HCT116 (cell line): ENCODE measurements around the gene CSRP3. TPM values are rescaled to one million over a fixed set of nuclear protein-coding genes. Genes with fewer than 3 reads are reported as not detected.

Experiments
- ATAC-seq: fragments of 200-7000 bp; cut with Tn5 transposase; 2 replicates; pipeline ENCODE4 v1.9.1; 2020; ENCODE audit warnings: mild to moderate bottlenecking, moderate library complexity
- BruUV-seq: library from RNA; stranded (reverse); fragments of 400-500 nt; replicated peaks from 2 replicates; lab custom pipeline; 2021; lab: Mats Ljungman, UMichigan
- CTCF ChIA-PET: fragments of 300-600 bp; sonication (Branson Sonifier 250); formaldehyde crosslinking; loops from one replicate; lab custom pipeline; 2021; ENCODE audit warnings: antibody characterized with exemption; lab: Charles Lee
- POLR2A ChIA-PET: fragments of 300-600, 350-600 bp; sonication (Branson Sonifier 250); formaldehyde crosslinking; loops from one replicate; lab custom pipeline; 2021; ENCODE audit warnings: antibody characterized with exemption; lab: Charles Lee
- RAD21 ChIA-PET, 2 experiments: fragments of 300-600 bp; sonication (Branson Sonifier 250); formaldehyde crosslinking; loops; one replicate each; lab custom pipeline; 2023; ENCODE audit warnings: low total read pairs in 2 of 2; ENCODE audit not compliant: uncharacterized antibody in 2 of 2, unreplicated experiment in 2 of 2, low non-redundant PET in 1 of 2; lab: Charles Lee
- DNase-seq: peaks from one replicate; pipeline ENCODE4 v3.0.0-alpha.2; 2010; ENCODE audit warnings: low read depth, low spot score
- H2AFZ ChIP-seq: fragments of 200-600 bp; shearing (Covaris generic), sonication (generic); 2 replicates; pipeline ENCODE4 v1.6.1; 2017; ENCODE audit warnings: low read depth, mixed run types, mixed read lengths, antibody characterized with exemption, low read length; ENCODE audit not compliant: poor library complexity, severe bottlenecking
- H3K27ac ChIP-seq: 2 replicates; pipeline ENCODE4 v1.5.1; 2012; ENCODE audit warnings: low read depth, low read length
- H3K27me3 ChIP-seq: fragments of 200-600 bp; sonication (generic); 2 replicates; pipeline ENCODE4 v1.6.1; 2016; ENCODE audit warnings: mixed run types, low read length, mixed read lengths; ENCODE audit not compliant: insufficient read depth
- H3K36me3 ChIP-seq, 2 experiments: fragments of 200-500 bp in 1 of 2; fragments of 200-600 bp in 1 of 2; sonication (Bioruptor generic) in 1 of 2; sonication (generic) in 1 of 2; 2 replicates each; pipeline versions ENCODE4 v1.5.1 to v1.6.1; 2014 to 2016; ENCODE audit warnings: low read length in 2 of 2, inconsistent platforms in 1 of 2, mixed read lengths in 1 of 2, mixed run types in 1 of 2; ENCODE audit not compliant: insufficient read depth in 2 of 2, control insufficient read depth in 1 of 2
- H3K4me1 ChIP-seq, 2 experiments: fragments of 200-600 bp in 1 of 2; sonication (generic) in 1 of 2; 2 replicates each; pipeline versions ENCODE4 v1.5.1 to v1.6.1; 2012 to 2017; ENCODE audit warnings: low read length in 2 of 2, inconsistent platforms in 1 of 2, mild to moderate bottlenecking in 1 of 2, mixed read lengths in 1 of 2, mixed run types in 1 of 2, moderate library complexity in 1 of 2; ENCODE audit not compliant: insufficient read depth in 2 of 2, control insufficient read depth in 1 of 2
- H3K4me2 ChIP-seq: fragments of 200-600 bp; sonication (generic); 2 replicates; pipeline ENCODE4 v1.6.1; 2017; ENCODE audit warnings: mixed run types, low read length, mixed read lengths
- H3K4me3 ChIP-seq, 2 experiments: fragments of 200-600 bp in 1 of 2; sonication (generic) in 1 of 2; replicated peaks in 1 of 2; 2 replicates each; pipeline ENCODE4 v1.5.1; 2011 to 2016; ENCODE audit warnings: low read length in 2 of 2, control low read depth in 1 of 2, low read depth in 1 of 2, mild to moderate bottlenecking in 1 of 2, mixed read lengths in 1 of 2, mixed run types in 1 of 2
- H3K79me2 ChIP-seq: fragments of 200-600 bp; sonication (generic); 2 replicates; pipeline ENCODE4 v1.6.1; 2017; ENCODE audit warnings: mild to moderate bottlenecking, mixed run types, low read length, moderate library complexity, mixed read lengths; ENCODE audit not compliant: insufficient read depth
- H3K9ac ChIP-seq: fragments of 200-600 bp; sonication (generic); 2 replicates; pipeline ENCODE4 v1.6.1; 2016; ENCODE audit warnings: low read length, mixed read lengths
- H3K9me2 ChIP-seq: fragments of 200-600 bp; sonication (generic), shearing (Covaris generic); 2 replicates; pipeline ENCODE4 v1.6.1; 2017; ENCODE audit warnings: mixed run types, mild to moderate bottlenecking, moderate library complexity; ENCODE audit not compliant: insufficient read depth
- H3K9me3 ChIP-seq, 2 experiments: fragments of 200-500 bp in 1 of 2; fragments of 200-600 bp in 1 of 2; sonication (Bioruptor generic) in 1 of 2; sonication (generic) in 1 of 2; 2 replicates each; pipeline ENCODE4 v1.6.1; 2014 to 2017; ENCODE audit warnings: low read length in 2 of 2, mixed read lengths in 2 of 2, inconsistent platforms in 1 of 2, low read depth in 1 of 2, mild to moderate bottlenecking in 1 of 2, mixed run types in 1 of 2, moderate library complexity in 1 of 2; ENCODE audit not compliant: control insufficient read depth in 1 of 2, insufficient read depth in 1 of 2
- H4K20me1 ChIP-seq: fragments of 200-600 bp; sonication (generic), shearing (Covaris generic); 2 replicates; pipeline ENCODE4 v1.6.1; 2017; ENCODE audit warnings: mixed run types, mild to moderate bottlenecking, moderate library complexity; ENCODE audit not compliant: insufficient read depth
- CBX3 ChIP-seq: IDR thresholded peaks from 2 replicates; pipeline ENCODE4 v1.6.1; 2012; ENCODE audit warnings: low read depth
- CEBPB ChIP-seq: IDR thresholded peaks from 2 replicates; pipeline ENCODE4 v1.6.1; 2012; ENCODE audit warnings: low read depth
- ELF1 ChIP-seq: IDR thresholded peaks from 2 replicates; pipeline ENCODE4 v1.6.1; 2012; ENCODE audit warnings: low read depth, borderline replicate concordance
- EZH2phosphoT487 ChIP-seq: fragments of 200-600 bp; IDR thresholded peaks from 2 replicates; pipeline ENCODE4 v1.6.1; 2018; ENCODE audit warnings: antibody characterized with exemption, borderline replicate concordance
- FOSL1 ChIP-seq: IDR thresholded peaks from 2 replicates; pipeline ENCODE4 v1.6.1; 2012; ENCODE audit warnings: low read depth
- POLR2AphosphoS5 ChIP-seq: IDR thresholded peaks from 2 replicates; pipeline ENCODE4 v1.6.1; 2011; ENCODE audit warnings: mild to moderate bottlenecking, low read depth, low read length, moderate library complexity
- SRF ChIP-seq: IDR thresholded peaks from 2 replicates; pipeline ENCODE4 v1.6.1; 2012; ENCODE audit warnings: low read depth
- YY1 ChIP-seq: IDR thresholded peaks from 2 replicates; pipeline ENCODE4 v1.6.1; 2011; ENCODE audit warnings: low read length, low read depth, moderate library complexity, mild to moderate bottlenecking; ENCODE audit not compliant: insufficient replicate concordance; ENCODE audit errors: extremely low read depth
- ZFX ChIP-seq: fragments of 450-650 bp; IDR thresholded peaks from 2 replicates; pipeline ENCODE4 v1.6.1; 2017
- intact Hi-C: fragments of 100-400 bp; cut with micrococcal nuclease; formaldehyde crosslinking; loops from 2 replicates; pipeline ENCODE4 v1.10.0; 2022
- total RNA-seq: library from RNA; stranded (reverse); gene quantifications from one replicate; pipeline ENCODE4 v1.2.1, GENCODE V29; 2021; ENCODE audit not compliant: unreplicated experiment
- TF ChIP-seq, protein P1 (sequence below), 3 experiments: fragments of 200-600 bp in 1 of 3; sonication (generic) in 1 of 3; IDR thresholded peaks in 2 of 3; conservative IDR thresholded peaks in 1 of 3; 2 replicates each; pipeline ENCODE4 v1.5.1; 2012 to 2017; ENCODE audit warnings: low read depth in 2 of 3, low read length in 2 of 3, antibody characterized with exemption in 1 of 3, borderline replicate concordance in 1 of 3, control low read depth in 1 of 3, mild to moderate bottlenecking in 1 of 3, mixed read lengths in 1 of 3, mixed run types in 1 of 3, moderate library complexity in 1 of 3; ENCODE audit not compliant: insufficient read depth in 1 of 3
- TF ChIP-seq, protein P2 (sequence below): IDR thresholded peaks from 2 replicates; pipeline ENCODE4 v1.6.1; 2012; ENCODE audit warnings: low read depth
- TF ChIP-seq, protein P3 (sequence below): IDR thresholded peaks from 2 replicates; pipeline ENCODE4 v1.6.1; 2012

CSRP3 gene
- total RNA-seq, 1 experiment from 2014 or later: not detected

DNA sequence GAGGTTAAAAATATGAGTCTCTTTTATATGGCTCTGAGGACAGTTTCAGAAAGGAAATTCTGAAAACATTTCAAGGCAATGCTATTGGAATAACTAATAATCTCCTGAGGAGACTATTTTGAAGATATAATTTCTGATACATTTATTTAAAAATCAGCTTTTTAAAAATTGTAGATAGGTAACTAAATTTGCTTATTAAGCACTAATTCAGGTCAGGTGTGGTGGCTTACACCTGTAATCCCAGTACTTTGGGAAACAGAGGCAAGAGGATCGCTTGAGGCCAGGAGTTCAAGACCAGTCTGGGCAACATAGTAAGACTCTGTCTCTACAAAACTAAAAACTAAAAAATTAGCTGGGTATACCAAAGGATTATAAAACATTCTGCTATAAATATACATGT, 67.8 kb downstream of the CSRP3 start:
- ChIA-PET CTCF (no interaction called here), POLR2A (no interaction called here)
- H3K27me3 ChIP-seq: no peaks in the 10 kb centered on the region
- no peaks in the 10 kb centered on the region for H3K9me3 ChIP-seq
- no peak overlapping the region for H3K9ac ChIP-seq
- H3K36me3 ChIP-seq: no peaks in the 10 kb centered on the region
- intact Hi-C loops: no loop called here
- H3K4me2 ChIP-seq: no peak overlapping the region
- no TSS peak for BruUV-seq
- no peak overlapping the region for H3K27ac ChIP-seq
- DNase-seq (no peak), ATAC-seq (no peak)
- H3K79me2 ChIP-seq: peaks cover 8% of the 10 kb centered on the region
- no peaks in the 10 kb centered on the region for H3K4me1 ChIP-seq
- no peak overlapping the region for H3K4me3 ChIP-seq
- H3K9me2 ChIP-seq: no peaks in the 10 kb centered on the region
- no peak overlapping the region for H2AFZ ChIP-seq
- TF ChIP-seq EZH2phosphoT487 (no peak), FOSL1 (no peak), ELF1 (no peak), CBX3 (no peak), YY1 (no peak), SRF (no peak), POLR2AphosphoS5 (no peak), CEBPB (no peak), ZFX (no peak)
- TF ChIP-seq, protein P1, sequence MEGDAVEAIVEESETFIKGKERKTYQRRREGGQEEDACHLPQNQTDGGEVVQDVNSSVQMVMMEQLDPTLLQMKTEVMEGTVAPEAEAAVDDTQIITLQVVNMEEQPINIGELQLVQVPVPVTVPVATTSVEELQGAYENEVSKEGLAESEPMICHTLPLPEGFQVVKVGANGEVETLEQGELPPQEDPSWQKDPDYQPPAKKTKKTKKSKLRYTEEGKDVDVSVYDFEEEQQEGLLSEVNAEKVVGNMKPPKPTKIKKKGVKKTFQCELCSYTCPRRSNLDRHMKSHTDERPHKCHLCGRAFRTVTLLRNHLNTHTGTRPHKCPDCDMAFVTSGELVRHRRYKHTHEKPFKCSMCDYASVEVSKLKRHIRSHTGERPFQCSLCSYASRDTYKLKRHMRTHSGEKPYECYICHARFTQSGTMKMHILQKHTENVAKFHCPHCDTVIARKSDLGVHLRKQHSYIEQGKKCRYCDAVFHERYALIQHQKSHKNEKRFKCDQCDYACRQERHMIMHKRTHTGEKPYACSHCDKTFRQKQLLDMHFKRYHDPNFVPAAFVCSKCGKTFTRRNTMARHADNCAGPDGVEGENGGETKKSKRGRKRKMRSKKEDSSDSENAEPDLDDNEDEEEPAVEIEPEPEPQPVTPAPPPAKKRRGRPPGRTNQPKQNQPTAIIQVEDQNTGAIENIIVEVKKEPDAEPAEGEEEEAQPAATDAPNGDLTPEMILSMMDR (IDR thresholded peaks at IDR 0.05 in 2 of 3, conservative IDR thresholded peaks at IDR 0.05 in 1 of 3; ENCODE audit: borderline replicate concordance in 1 of 3, insufficient read depth in 1 of 3, low read depth in 2 of 3, low read length in 2 of 3): no peak
- TF ChIP-seq, protein P2, sequence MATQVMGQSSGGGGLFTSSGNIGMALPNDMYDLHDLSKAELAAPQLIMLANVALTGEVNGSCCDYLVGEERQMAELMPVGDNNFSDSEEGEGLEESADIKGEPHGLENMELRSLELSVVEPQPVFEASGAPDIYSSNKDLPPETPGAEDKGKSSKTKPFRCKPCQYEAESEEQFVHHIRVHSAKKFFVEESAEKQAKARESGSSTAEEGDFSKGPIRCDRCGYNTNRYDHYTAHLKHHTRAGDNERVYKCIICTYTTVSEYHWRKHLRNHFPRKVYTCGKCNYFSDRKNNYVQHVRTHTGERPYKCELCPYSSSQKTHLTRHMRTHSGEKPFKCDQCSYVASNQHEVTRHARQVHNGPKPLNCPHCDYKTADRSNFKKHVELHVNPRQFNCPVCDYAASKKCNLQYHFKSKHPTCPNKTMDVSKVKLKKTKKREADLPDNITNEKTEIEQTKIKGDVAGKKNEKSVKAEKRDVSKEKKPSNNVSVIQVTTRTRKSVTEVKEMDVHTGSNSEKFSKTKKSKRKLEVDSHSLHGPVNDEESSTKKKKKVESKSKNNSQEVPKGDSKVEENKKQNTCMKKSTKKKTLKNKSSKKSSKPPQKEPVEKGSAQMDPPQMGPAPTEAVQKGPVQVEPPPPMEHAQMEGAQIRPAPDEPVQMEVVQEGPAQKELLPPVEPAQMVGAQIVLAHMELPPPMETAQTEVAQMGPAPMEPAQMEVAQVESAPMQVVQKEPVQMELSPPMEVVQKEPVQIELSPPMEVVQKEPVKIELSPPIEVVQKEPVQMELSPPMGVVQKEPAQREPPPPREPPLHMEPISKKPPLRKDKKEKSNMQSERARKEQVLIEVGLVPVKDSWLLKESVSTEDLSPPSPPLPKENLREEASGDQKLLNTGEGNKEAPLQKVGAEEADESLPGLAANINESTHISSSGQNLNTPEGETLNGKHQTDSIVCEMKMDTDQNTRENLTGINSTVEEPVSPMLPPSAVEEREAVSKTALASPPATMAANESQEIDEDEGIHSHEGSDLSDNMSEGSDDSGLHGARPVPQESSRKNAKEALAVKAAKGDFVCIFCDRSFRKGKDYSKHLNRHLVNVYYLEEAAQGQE: no peak
- TF ChIP-seq, protein P3, sequence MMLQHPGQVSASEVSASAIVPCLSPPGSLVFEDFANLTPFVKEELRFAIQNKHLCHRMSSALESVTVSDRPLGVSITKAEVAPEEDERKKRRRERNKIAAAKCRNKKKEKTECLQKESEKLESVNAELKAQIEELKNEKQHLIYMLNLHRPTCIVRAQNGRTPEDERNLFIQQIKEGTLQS: no peak
- TF ChIP-seq, all 23 proteins: peak for 0
- RAD21 ChIA-PET: no interaction called here
- H4K20me1 ChIP-seq: no peaks in the 10 kb centered on the region; the same call in 1 of the 2 replicates

Other genes starting within 250 kb of the CSRP3 start
- gene MRGPRX2, start 141.3 kb downstream of the CSRP3 start, total RNA-seq: not detected
- gene ZDHHC13, start 84.8 kb downstream of the CSRP3 start, total RNA-seq: 21.8 TPM
- 18.4 TPM for gene E2F8, start 39.0 kb upstream of the CSRP3 start, total RNA-seq